Bronchial epithelial cell (primary cell): ENCODE results near the gene EPRS1. TPM values are rescaled to one million over a fixed set of nuclear protein-coding genes. Genes with fewer than 3 reads are reported as not detected.
"Not testable (repeated sequence)": the region's sequence is repeated elsewhere in the genome, so short reads cannot be mapped to it uniquely, and the experiment has no call there.

ENCODE experiments used
- DNase-seq: peaks from one replicate; pipeline ENCODE4 v3.0.0-alpha.2; 2010; ENCODE audit warnings: low read depth
- FAIRE-seq: peaks from 2 replicates; lab custom pipeline; 2011; peaks lifted over from hg19 to GRCh38; lab: Jason Lieb, UNC
- H3K27me3 ChIP-seq: 2 replicates; pipeline ENCODE4 v1.5.1; 2011; ENCODE audit warnings: low read length; ENCODE audit not compliant: control insufficient read depth, insufficient read depth
- H3K36me3 ChIP-seq: 2 replicates; pipeline ENCODE4 v1.5.1; 2011; ENCODE audit warnings: low read length; ENCODE audit not compliant: control insufficient read depth, insufficient read depth
- H3K4me3 ChIP-seq: 2 replicates; pipeline ENCODE4 v1.5.1; 2011; ENCODE audit warnings: mild to moderate bottlenecking, low read depth, low read length, control low read depth
- CTCF ChIP-seq: IDR thresholded peaks from 2 replicates; pipeline ENCODE4 v1.5.1; 2011; ENCODE audit warnings: mild to moderate bottlenecking, moderate library complexity, low read length, control low read depth, inconsistent platforms; ENCODE audit not compliant: insufficient read depth, severe bottlenecking
- total RNA-seq: library from RNA; depleted of rRNA; stranded (reverse); fragments of >200 nt; gene quantifications from 2 replicates; pipeline ENCODE4 v1.2.1, GENCODE V29; 2014

Gene EPRS1
- total RNA-seq, 1 donor from 2014 or later: 165 TPM

GRCh38 chr1:220040028-220040596 lies 6.2 kb downstream of the EPRS1 start:
- H3K4me3 ChIP-seq: no peak overlapping the region
- no peaks in the 10 kb centered on the region for H3K27me3 ChIP-seq
- DNase-seq: no peak
- no peak for TF ChIP-seq CTCF
- H3K36me3 ChIP-seq: peaks cover 10% of the 10 kb centered on the region
- FAIRE-seq: no peak

GRCh38 chr1:220038640-220039039 lies 7.7 kb downstream of the EPRS1 start:
- FAIRE-seq (no peak), DNase-seq (no peak)
- no peak for TF ChIP-seq CTCF
- peaks cover 13% of the 10 kb centered on the region for H3K36me3 ChIP-seq
- no peaks in the 10 kb centered on the region for H3K27me3 ChIP-seq
- H3K4me3 ChIP-seq: no peak overlapping the region

GRCh38 chr1:220037810-220038209 lies 8.5 kb downstream of the EPRS1 start:
- not testable (repeated sequence) for FAIRE-seq, DNase-seq, H3K27me3 ChIP-seq, H3K4me3 ChIP-seq
- peaks cover 14% of the 10 kb centered on the region for H3K36me3 ChIP-seq

GRCh38 chr1:220032911-220033310 lies 13.4 kb downstream of the EPRS1 start:
- FAIRE-seq (no peak), DNase-seq (no peak)
- H3K4me3 ChIP-seq: no peak overlapping the region
- H3K36me3 ChIP-seq: peaks cover 12% of the 10 kb centered on the region
- TF ChIP-seq CTCF: no peak
- H3K27me3 ChIP-seq: no peaks in the 10 kb centered on the region

- peaks cover 13% of the 10 kb centered on the region for H3K36me3 ChIP-seq
- TF ChIP-seq CTCF: no peak
- H3K4me3 ChIP-seq: no peak overlapping the region
- no peak for FAIRE-seq
- DNase-seq: no peak
- no peaks in the 10 kb centered on the region for H3K27me3 ChIP-seq
Observed at GRCh38 chr1:220031287-220031686, 15.0 kb downstream of the EPRS1 start.

- H3K4me3 ChIP-seq: no peak overlapping the region
- no peak for FAIRE-seq
- peaks cover 11% of the 10 kb centered on the region for H3K36me3 ChIP-seq
- DNase-seq: no peak
- no peaks in the 10 kb centered on the region for H3K27me3 ChIP-seq
- TF ChIP-seq CTCF: no peak
Observed at GRCh38 chr1:220028346-220028895, 17.9 kb downstream of the EPRS1 start.
